ENCODE measurements around the gene NR3C2. TPM values are rescaled to one million over a fixed set of nuclear protein-coding genes. Genes with fewer than 3 reads are reported as not detected.

Gene NR3C2
- total RNA-seq, 1 experiment from 2014 or later: 14.2 TPM

DNA sequence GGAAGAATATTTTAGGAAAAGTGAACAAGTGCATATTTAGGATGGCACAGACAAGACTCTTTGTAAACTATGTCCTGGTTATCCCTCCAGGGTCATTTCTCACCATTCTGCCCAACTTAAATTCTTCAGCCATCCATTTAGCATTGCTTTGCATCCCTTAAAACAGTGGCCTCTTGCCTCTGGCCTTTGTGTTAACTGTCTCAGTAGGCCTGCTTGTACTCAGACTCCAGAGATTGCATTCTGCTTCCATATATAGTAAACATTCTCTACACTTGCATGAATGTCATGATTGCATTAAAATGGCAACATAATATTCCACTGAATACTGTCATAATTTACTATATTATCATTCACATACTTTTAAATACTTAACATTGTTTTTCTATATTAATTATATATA is 43.2 kb downstream of the NR3C2 start:
- CTCF ChIA-PET: no interaction called here
- Mint-ChIP-seq H3K4me3 (ENCODE audit: low read depth, unreplicated experiment) (no peak overlapping the region), H3K27me3 (ENCODE audit: unreplicated experiment) (no peaks in the 10 kb centered on the region), H3K9me3 (ENCODE audit: low read depth, unreplicated experiment) (no peaks in the 10 kb centered on the region), H3K36me3 (ENCODE audit: insufficient read depth, unreplicated experiment) (no peaks in the 10 kb centered on the region), H3K27ac (ENCODE audit: unreplicated experiment) (no peak overlapping the region), H3K4me1 (ENCODE audit: low read depth, unreplicated experiment) (no peaks in the 10 kb centered on the region)
- DNase-seq: no peak
- TF ChIP-seq CTCF (IDR thresholded peaks at IDR 0.05; ENCODE audit: unreplicated experiment): no peak
- intact Hi-C loops (cut with micrococcal nuclease; ENCODE audit: unreplicated experiment): no loop called here
- BruUV-seq (replicated peaks): no TSS peak

DNA sequence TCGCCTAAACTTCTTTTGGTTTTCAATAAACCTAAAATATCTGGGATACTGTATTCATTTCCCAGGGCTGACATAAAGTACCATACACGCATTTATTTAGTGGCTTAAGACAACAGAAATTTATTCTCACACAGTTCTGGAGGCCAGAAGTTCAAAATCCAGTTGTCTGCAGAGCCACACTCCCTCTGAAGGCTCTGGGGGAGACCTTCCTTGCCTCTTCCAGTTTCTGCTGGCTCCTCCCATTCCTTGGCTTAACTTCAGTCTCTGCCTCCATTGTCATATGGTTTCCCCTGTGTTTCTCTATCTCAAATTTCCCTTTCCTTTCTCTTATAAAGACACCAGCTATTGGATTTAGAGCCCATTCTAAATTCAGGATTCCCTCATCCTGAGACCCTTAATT is 44.4 kb downstream of the NR3C2 start:
- Mint-ChIP-seq H3K36me3 (ENCODE audit: insufficient read depth, unreplicated experiment) (no peaks in the 10 kb centered on the region), H3K27me3 (ENCODE audit: unreplicated experiment) (no peaks in the 10 kb centered on the region), H3K9me3 (ENCODE audit: low read depth, unreplicated experiment) (no peaks in the 10 kb centered on the region), H3K27ac (ENCODE audit: unreplicated experiment) (no peak overlapping the region), H3K4me3 (ENCODE audit: low read depth, unreplicated experiment) (no peak overlapping the region), H3K4me1 (ENCODE audit: low read depth, unreplicated experiment) (no peaks in the 10 kb centered on the region)
- DNase-seq: no peak
- CTCF ChIA-PET: no interaction called here
- no TSS peak for BruUV-seq (replicated peaks)
- intact Hi-C loops (cut with micrococcal nuclease; ENCODE audit: unreplicated experiment): no loop called here
- TF ChIP-seq CTCF (IDR thresholded peaks at IDR 0.05; ENCODE audit: unreplicated experiment): no peak

DNA sequence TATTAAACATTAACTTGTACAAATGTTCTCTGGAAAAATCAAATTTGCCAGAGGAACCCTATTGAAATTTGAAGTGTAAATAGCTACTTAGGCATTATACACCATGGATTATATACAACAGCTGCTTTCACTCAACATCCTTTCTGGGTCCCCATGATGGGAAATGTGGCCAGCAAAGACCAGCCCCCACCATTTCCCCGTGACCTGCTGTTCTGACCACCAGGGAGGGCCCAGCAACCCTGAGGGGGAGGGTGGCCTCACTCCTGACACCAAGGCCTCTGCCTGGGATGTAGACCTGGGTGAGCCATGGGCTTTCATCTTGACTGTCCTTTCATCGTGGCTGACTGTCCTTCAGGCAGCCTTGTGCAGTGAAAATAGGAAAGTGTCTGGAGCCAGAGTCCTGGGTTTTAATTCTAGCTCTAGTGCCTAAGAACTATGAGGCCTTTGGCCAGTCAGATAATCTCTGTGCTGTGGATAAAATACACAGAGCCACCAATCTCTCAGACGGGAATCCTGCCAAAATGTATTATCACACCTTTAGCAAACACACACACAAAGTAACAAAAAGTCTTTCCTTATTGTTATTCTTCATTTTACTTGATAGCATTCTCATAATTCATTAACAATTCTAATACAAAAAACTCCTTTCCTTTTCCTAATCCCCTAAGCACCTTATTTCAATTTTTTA is 45.1 kb downstream of the NR3C2 start:
- no peak for DNase-seq
- no TSS peak for BruUV-seq (replicated peaks)
- no peak for TF ChIP-seq CTCF (IDR thresholded peaks at IDR 0.05; ENCODE audit: unreplicated experiment)
- Mint-ChIP-seq H3K4me1 (ENCODE audit: low read depth, unreplicated experiment) (no peaks in the 10 kb centered on the region), H3K27me3 (ENCODE audit: unreplicated experiment) (no peaks in the 10 kb centered on the region), H3K9me3 (ENCODE audit: low read depth, unreplicated experiment) (no peaks in the 10 kb centered on the region), H3K27ac (ENCODE audit: unreplicated experiment) (no peak overlapping the region), H3K36me3 (ENCODE audit: insufficient read depth, unreplicated experiment) (no peaks in the 10 kb centered on the region), H3K4me3 (ENCODE audit: low read depth, unreplicated experiment) (no peak overlapping the region)
- CTCF ChIA-PET: no interaction called here
- intact Hi-C loops (cut with micrococcal nuclease; ENCODE audit: unreplicated experiment): no loop called here

GRCh38 chr4:148395771-148396170 is 46.4 kb downstream of the NR3C2 start:
- DNase-seq: no peak
- no peaks in the 10 kb centered on the region for H3K27me3 Mint-ChIP-seq (ENCODE audit: unreplicated experiment)
- H3K4me3 Mint-ChIP-seq (ENCODE audit: low read depth, unreplicated experiment): no peak overlapping the region
- no TSS peak for BruUV-seq (replicated peaks)
- no peaks in the 10 kb centered on the region for H3K9me3 Mint-ChIP-seq (ENCODE audit: low read depth, unreplicated experiment)
- no peaks in the 10 kb centered on the region for H3K36me3 Mint-ChIP-seq (ENCODE audit: insufficient read depth, unreplicated experiment)
- no peaks in the 10 kb centered on the region for H3K4me1 Mint-ChIP-seq (ENCODE audit: low read depth, unreplicated experiment)
- intact Hi-C loops (cut with micrococcal nuclease; ENCODE audit: unreplicated experiment): no loop called here
- no peak for TF ChIP-seq CTCF (IDR thresholded peaks at IDR 0.05; ENCODE audit: unreplicated experiment)
- CTCF ChIA-PET: no interaction called here
- H3K27ac Mint-ChIP-seq (ENCODE audit: unreplicated experiment): no peak overlapping the region
